Measurements from ENCODE around the gene BLOC1S6. TPM values are rescaled to one million over a fixed set of nuclear protein-coding genes. Genes with fewer than 3 reads are reported as not detected.
A peak's percentile ranks its signal among the peaks of the same experiment; 100 is the strongest.

BLOC1S6 gene
- total and polyA plus RNA-seq, 2 of the 13 experiments (the other 11 are each of a cell fraction or from before 2014, with no cell fraction given) = 11.8 to 44.3 TPM

GRCh38 chr15:45637552-45638033 is 50.4 kb downstream of the BLOC1S6 start:
- FAIRE-seq (peak; percentile 71), DNase-seq (ENCODE audit: low spot score) (peak; percentile 80), ATAC-seq (no peak)
- 7% methylated on average over 6 of the region's 6 CpGs for WGBS (ENCODE audit: low lambda C conversion rate)
- H3K9me3 ChIP-seq (ENCODE audit: low read length) = no peaks in the 10 kb centered on the region
- peak overlapping the region; percentile 66 for H3K4me2 ChIP-seq (ENCODE audit: low read depth, low read length)
- H3K79me2 ChIP-seq (ENCODE audit: insufficient read depth, low read length) = no peaks in the 10 kb centered on the region
- ChIA-PET CTCF (ENCODE audit: low intra/inter-chr PET ratio, low total read pairs) (no interaction called here), POLR2A (interaction anchor here (1.0 to 1.7 kb wide), 2 partner anchors 11 to 50 kb away, joined by 4 to 10 read pairs; partner anchors contain the start of gene BLOC1S6)
- intact Hi-C loops (cut with micrococcal nuclease; ENCODE audit: unreplicated experiment) = loop anchor here (5.0 to 10.0 kb wide), 2 partner anchors 53 to 160 kb away; partner anchors contain the start of gene BLOC1S6
- H3K4me1 ChIP-seq (ENCODE audit: insufficient read depth, low read length) = peaks cover 57% of the 10 kb centered on the region
- H4K20me1 ChIP-seq (ENCODE audit: insufficient read depth, low read length) = no peaks in the 10 kb centered on the region
- no peaks in the 10 kb centered on the region; a peak in 1 of 5 replicates for H3K27me3 ChIP-seq (ENCODE audit: control insufficient read depth in 1 of 2, insufficient read depth in 2 of 2, low read length in 2 of 2)
- BruUV-seq (replicated peaks) = TSS peak; percentile 32
- no peaks in the 10 kb centered on the region for H3K36me3 ChIP-seq (replicated peaks in 1 of 2; ENCODE audit: control insufficient read depth in 1 of 2, insufficient read depth in 2 of 2, low read length in 2 of 2)
- peak overlapping the region; percentile 71 for H2AFZ ChIP-seq (ENCODE audit: low read length)
- in situ Hi-C loops (cut with HindIII; ENCODE audit: extremely low pct_ligation_motif_present, low pct_unique_long_range_greater_than_20kb) = no loop called here
- H3K27ac ChIP-seq (ENCODE audit: extremely low read length, insufficient read depth, low read length) = peak overlapping the region; percentile 74
- H3K9ac ChIP-seq (ENCODE audit: insufficient read depth, low read depth, low read length) = peak overlapping the region; percentile 42
- H3K4me3 ChIP-seq (replicated peaks in 1 of 3; ENCODE audit: insufficient read depth in 1 of 3, low read depth in 2 of 3, low read length in 3 of 3) = peak overlapping the region; percentile 0 to 36 (median 27); a peak in 2 of 6 replicates
- no peak for TF ChIP-seq REST (IDR thresholded peaks at IDR 0.05; ENCODE audit: borderline replicate concordance in 1 of 2, low read depth in 1 of 2, low read length in 2 of 2)
- no peak for TF ChIP-seq TIGD3 (CRISPR knock-in tag; IDR thresholded peaks at IDR 0.05; ENCODE audit: borderline replicate concordance)
- TF ChIP-seq NFE2L2 (IDR thresholded peaks at IDR 0.05; ENCODE audit: low read length) = peak; percentile 62; the same call in 1 of the 2 replicates
- TF ChIP-seq KMT2A (CRISPR knock-in tag; IDR thresholded peaks at IDR 0.05) = 0 out of 2 replicates have a peak, but pooled peaks have one; percentile 23
- TF ChIP-seq HOMEZ (CRISPR knock-in tag; IDR thresholded peaks at IDR 0.05; ENCODE audit: low read depth) = no peak
- 0 out of 2 replicates have a peak, but pooled peaks have one; percentile 11 for TF ChIP-seq BCL6 (CRISPR knock-in tag; IDR thresholded peaks at IDR 0.05)
- TF ChIP-seq, protein P1, sequence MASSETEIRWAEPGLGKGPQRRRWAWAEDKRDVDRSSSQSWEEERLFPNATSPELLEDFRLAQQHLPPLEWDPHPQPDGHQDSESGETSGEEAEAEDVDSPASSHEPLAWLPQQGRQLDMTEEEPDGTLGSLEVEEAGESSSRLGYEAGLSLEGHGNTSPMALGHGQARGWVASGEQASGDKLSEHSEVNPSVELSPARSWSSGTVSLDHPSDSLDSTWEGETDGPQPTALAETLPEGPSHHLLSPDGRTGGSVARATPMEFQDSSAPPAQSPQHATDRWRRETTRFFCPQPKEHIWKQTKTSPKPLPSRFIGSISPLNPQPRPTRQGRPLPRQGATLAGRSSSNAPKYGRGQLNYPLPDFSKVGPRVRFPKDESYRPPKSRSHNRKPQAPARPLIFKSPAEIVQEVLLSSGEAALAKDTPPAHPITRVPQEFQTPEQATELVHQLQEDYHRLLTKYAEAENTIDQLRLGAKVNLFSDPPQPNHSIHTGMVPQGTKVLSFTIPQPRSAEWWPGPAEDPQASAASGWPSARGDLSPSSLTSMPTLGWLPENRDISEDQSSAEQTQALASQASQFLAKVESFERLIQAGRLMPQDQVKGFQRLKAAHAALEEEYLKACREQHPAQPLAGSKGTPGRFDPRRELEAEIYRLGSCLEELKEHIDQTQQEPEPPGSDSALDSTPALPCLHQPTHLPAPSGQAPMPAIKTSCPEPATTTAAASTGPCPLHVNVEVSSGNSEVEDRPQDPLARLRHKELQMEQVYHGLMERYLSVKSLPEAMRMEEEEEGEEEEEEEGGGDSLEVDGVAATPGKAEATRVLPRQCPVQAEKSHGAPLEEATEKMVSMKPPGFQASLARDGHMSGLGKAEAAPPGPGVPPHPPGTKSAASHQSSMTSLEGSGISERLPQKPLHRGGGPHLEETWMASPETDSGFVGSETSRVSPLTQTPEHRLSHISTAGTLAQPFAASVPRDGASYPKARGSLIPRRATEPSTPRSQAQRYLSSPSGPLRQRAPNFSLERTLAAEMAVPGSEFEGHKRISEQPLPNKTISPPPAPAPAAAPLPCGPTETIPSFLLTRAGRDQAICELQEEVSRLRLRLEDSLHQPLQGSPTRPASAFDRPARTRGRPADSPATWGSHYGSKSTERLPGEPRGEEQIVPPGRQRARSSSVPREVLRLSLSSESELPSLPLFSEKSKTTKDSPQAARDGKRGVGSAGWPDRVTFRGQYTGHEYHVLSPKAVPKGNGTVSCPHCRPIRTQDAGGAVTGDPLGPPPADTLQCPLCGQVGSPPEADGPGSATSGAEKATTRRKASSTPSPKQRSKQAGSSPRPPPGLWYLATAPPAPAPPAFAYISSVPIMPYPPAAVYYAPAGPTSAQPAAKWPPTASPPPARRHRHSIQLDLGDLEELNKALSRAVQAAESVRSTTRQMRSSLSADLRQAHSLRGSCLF (CRISPR knock-in tag; IDR thresholded peaks at IDR 0.05; ENCODE audit: borderline replicate concordance) = no peak
- peak; percentile 61; the same call in 1 of the 2 replicates for TF ChIP-seq IRF2 (CRISPR knock-in tag; IDR thresholded peaks at IDR 0.05)
- TF ChIP-seq, protein P2, sequence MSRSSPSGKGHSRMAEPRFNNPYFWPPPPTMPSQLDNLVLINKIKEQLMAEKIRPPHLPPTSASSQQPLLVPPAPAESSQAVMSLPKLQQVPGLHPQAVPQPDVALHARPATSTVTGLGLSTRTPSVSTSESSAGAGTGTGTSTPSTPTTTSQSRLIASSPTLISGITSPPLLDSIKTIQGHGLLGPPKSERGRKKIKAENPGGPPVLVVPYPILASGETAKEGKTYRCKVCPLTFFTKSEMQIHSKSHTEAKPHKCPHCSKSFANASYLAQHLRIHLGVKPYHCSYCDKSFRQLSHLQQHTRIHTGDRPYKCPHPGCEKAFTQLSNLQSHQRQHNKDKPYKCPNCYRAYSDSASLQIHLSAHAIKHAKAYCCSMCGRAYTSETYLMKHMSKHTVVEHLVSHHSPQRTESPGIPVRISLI (CRISPR knock-in tag; IDR thresholded peaks at IDR 0.05; ENCODE audit: borderline replicate concordance) = no peak
- 0 out of 2 replicates have a peak, but pooled peaks have one; percentile 15 for TF ChIP-seq ZNF644 (CRISPR knock-in tag; IDR thresholded peaks at IDR 0.05; ENCODE audit: low read depth)

Data from HepG2 (cell line).